Islet of Langerhans (tissue), 1 donor: ENCODE data around the gene TDRD5.
A peak's percentile ranks its signal among the peaks of the same experiment; 100 is the strongest.
"Not testable (repeated sequence)": the region's sequence is repeated elsewhere in the genome, so short reads cannot be mapped to it uniquely, and the experiment has no call there.

Source experiments
- FAIRE-seq: peaks from one replicate; lab custom pipeline; 2011; peaks lifted over from hg19 to GRCh38; lab: Jason Lieb, UNC

TDRD5 gene

GRCh38 chr1:179599623-179600249 is 8.1 kb downstream of the TDRD5 start:
- FAIRE-seq, result no peak

GRCh38 chr1:179601093-179601492 is 9.5 kb downstream of the TDRD5 start:
- no peak for FAIRE-seq

GRCh38 chr1:179612361-179612760 is 20.7 kb downstream of the TDRD5 start:
- no peak for FAIRE-seq

GRCh38 chr1:179630719-179631118 is 39.1 kb downstream of the TDRD5 start:
- FAIRE-seq, result no peak

- FAIRE-seq, result no peak
These were observed 41.2 kb downstream of the TDRD5 start for GRCh38 chr1:179632868-179633267.

- no peak for FAIRE-seq
These were observed 45.7 kb downstream of the TDRD5 start for GRCh38 chr1:179637211-179637860.

- no peak for FAIRE-seq
These were observed 69.4 kb downstream of the TDRD5 start for GRCh38 chr1:179661018-179661417.

- FAIRE-seq, result no peak
These were observed 72.2 kb downstream of the TDRD5 start for GRCh38 chr1:179663810-179664209.

- no peak for FAIRE-seq
These were observed 86.2 kb downstream of the TDRD5 start for GRCh38 chr1:179677882-179678281.

- FAIRE-seq, result not testable (repeated sequence)
These were observed 102.9 kb downstream of the TDRD5 start for GRCh38 chr1:179694530-179694929.

GRCh38 chr1:179702946-179703539 is 111.4 kb downstream of the TDRD5 start:
- FAIRE-seq, result no peak

- peak; percentile 92 for FAIRE-seq
These were observed 114.8 kb downstream of the TDRD5 start for GRCh38 chr1:179706339-179706941.

- no peak for FAIRE-seq
These were observed 115.8 kb downstream of the TDRD5 start for GRCh38 chr1:179707406-179707805.

- FAIRE-seq, result no peak
These were observed 117.0 kb downstream of the TDRD5 start for GRCh38 chr1:179708434-179709195.

- FAIRE-seq, result peak; percentile 95
These were observed 118.3 kb downstream of the TDRD5 start for GRCh38 chr1:179709841-179710329.

GRCh38 chr1:179714159-179714558 is 122.5 kb downstream of the TDRD5 start:
- no peak for FAIRE-seq

- no peak for FAIRE-seq
These were observed 123.0 kb downstream of the TDRD5 start for GRCh38 chr1:179714623-179715022.

- FAIRE-seq, result no peak
These were observed 127.6 kb downstream of the TDRD5 start for GRCh38 chr1:179719272-179719671.

GRCh38 chr1:179728271-179728670 is 136.6 kb downstream of the TDRD5 start:
- no peak for FAIRE-seq

- no peak for FAIRE-seq
These were observed 138.2 kb downstream of the TDRD5 start for GRCh38 chr1:179729881-179730280.

GRCh38 chr1:179731643-179732042 is 140.0 kb downstream of the TDRD5 start:
- FAIRE-seq, result no peak
